HEK293 (cell line): ENCODE data around the gene FILIP1L.

Source experiments
- EGR2 ChIP-seq: fragments of 450-650 bp; formaldehyde crosslinking; IDR thresholded peaks from 2 replicates; pipeline ENCODE4 v1.5.1; 2016; ENCODE audit warnings: low read depth, missing biosample characterization, missing genetic modification characterization
- GFI1B ChIP-seq: fragments of 450-650 bp; formaldehyde crosslinking; IDR thresholded peaks from 2 replicates; pipeline ENCODE4 v1.5.1; 2016; ENCODE audit warnings: missing biosample characterization, missing genetic modification characterization
- HOXD13 ChIP-seq: sonication (generic); formaldehyde crosslinking; IDR thresholded peaks from 2 replicates; pipeline ENCODE4 v1.8.0; 2022; ENCODE audit warnings: missing genetic modification reagents, borderline replicate concordance
- KLF7 ChIP-seq: fragments of 450-650 bp; formaldehyde crosslinking; IDR thresholded peaks from 2 replicates; pipeline ENCODE4 v1.5.1; 2016; ENCODE audit warnings: missing biosample characterization, missing genetic modification characterization, borderline replicate concordance
- MEIS1 ChIP-seq: sonication (generic); formaldehyde crosslinking; IDR thresholded peaks from 2 replicates; pipeline ENCODE4 v1.8.1; 2022; ENCODE audit warnings: missing genetic modification reagents, mild to moderate bottlenecking, borderline replicate concordance
- SALL2 ChIP-seq: fragments of 450-650 bp; formaldehyde crosslinking; IDR thresholded peaks from 2 replicates; pipeline ENCODE4 v1.5.0; 2017; ENCODE audit warnings: missing biosample characterization, mild to moderate bottlenecking, missing genetic modification characterization, borderline replicate concordance
- SETDB1 ChIP-seq: IDR thresholded peaks from one replicate; pipeline ENCODE4 v1.6.1; 2017; ENCODE audit warnings: mild to moderate bottlenecking, low read length, moderate library complexity, mixed read lengths; ENCODE audit not compliant: insufficient read length
- TRIM28 ChIP-seq: IDR thresholded peaks from 2 replicates; pipeline ENCODE4 v1.6.1; 2011; ENCODE audit warnings: low read length, control low read depth, borderline replicate concordance
- TSHZ1 ChIP-seq: fragments of 450-650 bp; formaldehyde crosslinking; IDR thresholded peaks from 2 replicates; pipeline ENCODE4 v1.5.1; 2016; ENCODE audit warnings: missing biosample characterization, missing genetic modification characterization, borderline replicate concordance
- YY2 ChIP-seq: fragments of 450-650 bp; formaldehyde crosslinking; IDR thresholded peaks from 2 replicates; pipeline ENCODE4 v1.5.1; 2016; ENCODE audit warnings: missing biosample characterization, missing genetic modification characterization
- ZBTB10 ChIP-seq: fragments of 450-650 bp; formaldehyde crosslinking; IDR thresholded peaks from 2 replicates; pipeline ENCODE4 v1.5.1; 2016; ENCODE audit warnings: missing biosample characterization, missing genetic modification characterization
- ZBTB8A ChIP-seq: fragments of 450-650 bp; formaldehyde crosslinking; IDR thresholded peaks from 2 replicates; pipeline ENCODE4 v1.5.1; 2016; ENCODE audit warnings: missing biosample characterization, missing genetic modification characterization
- ZFHX2 ChIP-seq: fragments of 450-650 bp; formaldehyde crosslinking; conservative IDR thresholded peaks from 2 replicates; pipeline ENCODE4 v1.5.1; 2016; ENCODE audit warnings: missing biosample characterization, missing genetic modification characterization
- ZFP3 ChIP-seq: fragments of 450-650 bp; formaldehyde crosslinking; IDR thresholded peaks from 2 replicates; pipeline ENCODE4 v1.5.1; 2016; ENCODE audit warnings: low read depth, missing biosample characterization, missing genetic modification characterization
- ZNF140 ChIP-seq: fragments of 450-650 bp; formaldehyde crosslinking; IDR thresholded peaks from 2 replicates; pipeline ENCODE4 v1.5.1; 2016; ENCODE audit warnings: missing biosample characterization, missing genetic modification characterization
- ZNF16 ChIP-seq: fragments of 450-650 bp; formaldehyde crosslinking; IDR thresholded peaks from 2 replicates; pipeline ENCODE4 v1.5.1; 2016; ENCODE audit warnings: low read depth, missing biosample characterization, missing genetic modification characterization
- ZNF169 ChIP-seq: fragments of 450-650 bp; formaldehyde crosslinking; IDR thresholded peaks from 2 replicates; pipeline ENCODE4 v1.5.1; 2016; ENCODE audit warnings: missing biosample characterization, missing genetic modification characterization
- ZNF175 ChIP-seq: fragments of 450-650 bp; formaldehyde crosslinking; IDR thresholded peaks from 2 replicates; pipeline ENCODE4 v1.5.1; 2016; ENCODE audit warnings: missing biosample characterization, missing genetic modification characterization
- ZNF324 ChIP-seq: fragments of 450-650 bp; formaldehyde crosslinking; IDR thresholded peaks from 2 replicates; pipeline ENCODE4 v1.5.1; 2016; ENCODE audit warnings: missing biosample characterization, missing genetic modification characterization
- ZNF677 ChIP-seq: fragments of 450-650 bp; IDR thresholded peaks from 2 replicates; pipeline ENCODE4 v1.5.0; 2018; ENCODE audit warnings: missing biosample characterization, mild to moderate bottlenecking, missing genetic modification characterization, moderate library complexity
- ZNF707 ChIP-seq: fragments of 450-650 bp; formaldehyde crosslinking; IDR thresholded peaks from 2 replicates; pipeline ENCODE4 v1.5.1; 2016; ENCODE audit warnings: missing biosample characterization, missing genetic modification characterization
- ZNF830 ChIP-seq: fragments of 450-650 bp; IDR thresholded peaks from 2 replicates; pipeline ENCODE4 v1.5.0; 2018; ENCODE audit warnings: missing biosample characterization, missing genetic modification characterization, low read depth, mild to moderate bottlenecking, moderate library complexity
- ZSCAN30 ChIP-seq: fragments of 450-650 bp; IDR thresholded peaks from 2 replicates; pipeline ENCODE4 v1.5.1; 2018; ENCODE audit warnings: missing biosample characterization, mild to moderate bottlenecking, missing genetic modification characterization, moderate library complexity
- TF ChIP-seq, protein P1 (sequence below): fragments of 450-650 bp; formaldehyde crosslinking; IDR thresholded peaks from 2 replicates; pipeline ENCODE4 v1.5.1; 2016; ENCODE audit warnings: missing biosample characterization, missing genetic modification characterization
- TF ChIP-seq, protein P2 (sequence below): fragments of 450-650 bp; IDR thresholded peaks from 2 replicates; pipeline ENCODE4 v1.5.1; 2018; ENCODE audit warnings: missing biosample characterization, mild to moderate bottlenecking, missing genetic modification characterization
- TF ChIP-seq, protein P3 (sequence below): fragments of 450-650 bp; formaldehyde crosslinking; IDR thresholded peaks from 2 replicates; pipeline ENCODE4 v1.5.1; 2016; ENCODE audit warnings: missing biosample characterization, missing genetic modification characterization
- TF ChIP-seq, protein P4 (sequence below): fragments of 450-650 bp; formaldehyde crosslinking; IDR thresholded peaks from 2 replicates; pipeline ENCODE4 v1.5.1; 2016; ENCODE audit warnings: missing biosample characterization, missing genetic modification characterization

Gene FILIP1L

GRCh38 chr3:99920481-99921376 lies 193.6 kb downstream of the FILIP1L start (continued):
- TF ChIP-seq KLF7 (tag by site-specific recombination) = no peak
- TF ChIP-seq, protein P1, sequence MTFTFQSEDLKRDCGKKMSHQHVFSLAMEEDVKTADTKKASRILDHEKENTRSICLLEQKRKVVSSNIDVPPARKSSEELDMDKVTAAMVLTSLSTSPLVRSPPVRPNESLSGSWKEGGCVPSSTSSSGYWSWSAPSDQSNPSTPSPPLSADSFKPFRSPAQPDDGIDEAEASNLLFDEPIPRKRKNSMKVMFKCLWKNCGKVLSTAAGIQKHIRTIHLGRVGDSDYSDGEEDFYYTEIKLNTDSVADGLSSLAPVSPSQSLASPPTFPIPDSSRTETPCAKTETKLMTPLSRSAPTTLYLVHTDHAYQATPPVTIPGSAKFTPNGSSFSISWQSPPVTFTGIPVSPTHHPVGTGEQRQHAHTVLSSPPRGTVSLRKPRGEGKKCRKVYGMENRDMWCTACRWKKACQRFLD = no peak
- TF ChIP-seq HOXD13 = no peak
- no peak for TF ChIP-seq ZNF830 (tag by site-specific recombination)
- no peak for TF ChIP-seq ZNF169 (tag by site-specific recombination)
- TF ChIP-seq GFI1B = no peak
- 0 out of 2 replicates have a peak, but pooled peaks have one; percentile 45 for TF ChIP-seq ZNF324 (tag by site-specific recombination)
- TF ChIP-seq ZSCAN30 (tag by site-specific recombination) = no peak
- no peak for TF ChIP-seq ZNF677 (tag by site-specific recombination)
- TF ChIP-seq SALL2 (tag by site-specific recombination) = no peak
- no peak for TF ChIP-seq ZBTB8A (tag by site-specific recombination)
- TF ChIP-seq EGR2 = no peak
- no peak for TF ChIP-seq ZNF175 (tag by site-specific recombination)
- no peak for TF ChIP-seq YY2 (tag by site-specific recombination)
- TF ChIP-seq, protein P2, sequence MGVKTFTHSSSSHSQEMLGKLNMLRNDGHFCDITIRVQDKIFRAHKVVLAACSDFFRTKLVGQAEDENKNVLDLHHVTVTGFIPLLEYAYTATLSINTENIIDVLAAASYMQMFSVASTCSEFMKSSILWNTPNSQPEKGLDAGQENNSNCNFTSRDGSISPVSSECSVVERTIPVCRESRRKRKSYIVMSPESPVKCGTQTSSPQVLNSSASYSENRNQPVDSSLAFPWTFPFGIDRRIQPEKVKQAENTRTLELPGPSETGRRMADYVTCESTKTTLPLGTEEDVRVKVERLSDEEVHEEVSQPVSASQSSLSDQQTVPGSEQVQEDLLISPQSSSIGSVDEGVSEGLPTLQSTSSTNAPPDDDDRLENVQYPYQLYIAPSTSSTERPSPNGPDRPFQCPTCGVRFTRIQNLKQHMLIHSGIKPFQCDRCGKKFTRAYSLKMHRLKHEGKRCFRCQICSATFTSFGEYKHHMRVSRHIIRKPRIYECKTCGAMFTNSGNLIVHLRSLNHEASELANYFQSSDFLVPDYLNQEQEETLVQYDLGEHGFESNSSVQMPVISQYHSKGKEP (tag by site-specific recombination) = no peak
- TF ChIP-seq ZFP3 (tag by site-specific recombination) = no peak
- TF ChIP-seq, protein P3, sequence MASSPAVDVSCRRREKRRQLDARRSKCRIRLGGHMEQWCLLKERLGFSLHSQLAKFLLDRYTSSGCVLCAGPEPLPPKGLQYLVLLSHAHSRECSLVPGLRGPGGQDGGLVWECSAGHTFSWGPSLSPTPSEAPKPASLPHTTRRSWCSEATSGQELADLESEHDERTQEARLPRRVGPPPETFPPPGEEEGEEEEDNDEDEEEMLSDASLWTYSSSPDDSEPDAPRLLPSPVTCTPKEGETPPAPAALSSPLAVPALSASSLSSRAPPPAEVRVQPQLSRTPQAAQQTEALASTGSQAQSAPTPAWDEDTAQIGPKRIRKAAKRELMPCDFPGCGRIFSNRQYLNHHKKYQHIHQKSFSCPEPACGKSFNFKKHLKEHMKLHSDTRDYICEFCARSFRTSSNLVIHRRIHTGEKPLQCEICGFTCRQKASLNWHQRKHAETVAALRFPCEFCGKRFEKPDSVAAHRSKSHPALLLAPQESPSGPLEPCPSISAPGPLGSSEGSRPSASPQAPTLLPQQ (tag by site-specific recombination) = peak; percentile 17; the same call in 1 of the 2 replicates
- TF ChIP-seq MEIS1 (CRISPR knock-in tag) = no peak
- TF ChIP-seq TSHZ1 (tag by site-specific recombination) = no peak
- TF ChIP-seq ZNF16 = no peak
- no peak for TF ChIP-seq TRIM28
- no peak for TF ChIP-seq ZFHX2 (tag by site-specific recombination)
- TF ChIP-seq ZNF707 (tag by site-specific recombination) = no peak
- TF ChIP-seq, protein P4, sequence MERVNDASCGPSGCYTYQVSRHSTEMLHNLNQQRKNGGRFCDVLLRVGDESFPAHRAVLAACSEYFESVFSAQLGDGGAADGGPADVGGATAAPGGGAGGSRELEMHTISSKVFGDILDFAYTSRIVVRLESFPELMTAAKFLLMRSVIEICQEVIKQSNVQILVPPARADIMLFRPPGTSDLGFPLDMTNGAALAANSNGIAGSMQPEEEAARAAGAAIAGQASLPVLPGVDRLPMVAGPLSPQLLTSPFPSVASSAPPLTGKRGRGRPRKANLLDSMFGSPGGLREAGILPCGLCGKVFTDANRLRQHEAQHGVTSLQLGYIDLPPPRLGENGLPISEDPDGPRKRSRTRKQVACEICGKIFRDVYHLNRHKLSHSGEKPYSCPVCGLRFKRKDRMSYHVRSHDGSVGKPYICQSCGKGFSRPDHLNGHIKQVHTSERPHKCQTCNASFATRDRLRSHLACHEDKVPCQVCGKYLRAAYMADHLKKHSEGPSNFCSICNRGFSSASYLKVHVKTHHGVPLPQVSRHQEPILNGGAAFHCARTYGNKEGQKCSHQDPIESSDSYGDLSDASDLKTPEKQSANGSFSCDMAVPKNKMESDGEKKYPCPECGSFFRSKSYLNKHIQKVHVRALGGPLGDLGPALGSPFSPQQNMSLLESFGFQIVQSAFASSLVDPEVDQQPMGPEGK (tag by site-specific recombination) = no peak
- no peak for TF ChIP-seq SETDB1
- TF ChIP-seq ZNF140 (tag by site-specific recombination) = no peak
- TF ChIP-seq ZBTB10 = no peak
